NAMALWA (cell line): ENCODE results near the gene OS9.

ENCODE experiments used
- DNase-seq: peaks from one replicate; pipeline ENCODE4 v3.0.0-alpha.2; 2015; ENCODE audit warnings: low spot score

OS9 gene

GRCh38 chr12:57723630-57723962 is 29.7 kb downstream of the OS9 start:
- no peak for DNase-seq

- DNase-seq, result no peak
These were observed 30.3 kb downstream of the OS9 start for GRCh38 chr12:57724003-57724935.

- DNase-seq, result no peak
These were observed 31.2 kb downstream of the OS9 start for GRCh38 chr12:57724936-57725740.

GRCh38 chr12:57725851-57726150 is 31.9 kb downstream of the OS9 start:
- no peak for DNase-seq

- no peak for DNase-seq
These were observed 32.4 kb downstream of the OS9 start for GRCh38 chr12:57726151-57726883.

- DNase-seq, result no peak
These were observed 33.2 kb downstream of the OS9 start for GRCh38 chr12:57726884-57727757.

GRCh38 chr12:57727758-57728395 is 33.9 kb downstream of the OS9 start:
- DNase-seq, result no peak

GRCh38 chr12:57729321-57729844 is 35.5 kb downstream of the OS9 start:
- no peak for DNase-seq

GRCh38 chr12:57730336-57731067 is 36.6 kb downstream of the OS9 start:
- no peak for DNase-seq

- no peak for DNase-seq
These were observed 37.6 kb downstream of the OS9 start for GRCh38 chr12:57731411-57732080.

GRCh38 chr12:57732270-57732669 is 38.3 kb downstream of the OS9 start:
- DNase-seq, result no peak

GRCh38 chr12:57732726-57733593 is 39.0 kb downstream of the OS9 start:
- no peak for DNase-seq

- no peak for DNase-seq
These were observed 40.0 kb downstream of the OS9 start for GRCh38 chr12:57733928-57734327.

- DNase-seq, result no peak
These were observed 40.7 kb downstream of the OS9 start for GRCh38 chr12:57734591-57734990.

GRCh38 chr12:57735198-57735855 is 41.4 kb downstream of the OS9 start:
- DNase-seq, result peak; percentile 35

GRCh38 chr12:57735952-57736740 is 42.2 kb downstream of the OS9 start:
- no peak for DNase-seq

- no peak for DNase-seq
These were observed 43.0 kb downstream of the OS9 start for GRCh38 chr12:57736741-57737466.
